Measurements from ENCODE around the gene ST8SIA3. TPM values are rescaled to one million over a fixed set of nuclear protein-coding genes. Genes with fewer than 3 reads are reported as not detected.

ST8SIA3 gene
- polyA plus RNA-seq, 1 donor from 2014 or later: 22.9 TPM

GRCh38 chr18:57312346-57313144, 39.8 kb upstream of the ST8SIA3 start:
- Histone ChIP-seq H3K9ac (ENCODE audit: low read length) (no peak overlapping the region), H4K20me1 (ENCODE audit: insufficient read depth) (no peaks in the 10 kb centered on the region), H3K9me2 (ENCODE audit: insufficient read depth, low read length) (no peaks in the 10 kb centered on the region), H3K36me3 (ENCODE audit: insufficient read depth, low read length) (no peaks in the 10 kb centered on the region), H2AFZ (ENCODE audit: low read depth, low read length) (no peak overlapping the region), H3K27me3 (ENCODE audit: insufficient read depth, low read depth, low read length) (no peaks in the 10 kb centered on the region), H3K27ac (ENCODE audit: low read length) (no peak overlapping the region), H3K9me3 (ENCODE audit: low read length) (no peaks in the 10 kb centered on the region), H3F3A (ENCODE audit: insufficient read depth, low read length, poor library complexity, severe bottlenecking) (no peaks in the 10 kb centered on the region), H3K4me3 (ENCODE audit: low read length) (no peak overlapping the region), H3K79me2 (replicated peaks; ENCODE audit: insufficient read depth, low read length) (no peaks in the 10 kb centered on the region), H3K4me2 (ENCODE audit: low read length) (no peak overlapping the region)
- TF ChIP-seq POLR2AphosphoS5 (IDR thresholded peaks at IDR 0.05) (no peak), MXI1 (conservative IDR thresholded peaks at IDR 0.05; ENCODE audit: poor library complexity, severe bottlenecking) (no peak), REST (IDR thresholded peaks at IDR 0.05; ENCODE audit: borderline replicate concordance) (no peak), RAD21 (conservative IDR thresholded peaks at IDR 0.05) (no peak), EP300 (conservative IDR thresholded peaks at IDR 0.05; ENCODE audit: poor library complexity, severe bottlenecking) (no peak), EZH2 (IDR thresholded peaks at IDR 0.05; ENCODE audit: borderline replicate concordance, insufficient read depth, low read length, poor library complexity, severe bottlenecking) (no peak), TAF1 (IDR thresholded peaks at IDR 0.05; ENCODE audit: low read depth) (no peak), CTCF (IDR thresholded peaks at IDR 0.05; ENCODE audit: poor library complexity, severe bottlenecking) (no peak), SMC3 (conservative IDR thresholded peaks at IDR 0.05; ENCODE audit: poor library complexity) (no peak)

- Histone ChIP-seq H3K4me3 (ENCODE audit: low read length) (no peak overlapping the region), H4K20me1 (ENCODE audit: insufficient read depth) (no peaks in the 10 kb centered on the region), H3K36me3 (ENCODE audit: insufficient read depth, low read length) (no peaks in the 10 kb centered on the region), H3K27ac (ENCODE audit: low read length) (no peak overlapping the region), H3F3A (ENCODE audit: insufficient read depth, low read length, poor library complexity, severe bottlenecking) (no peaks in the 10 kb centered on the region), H3K9ac (ENCODE audit: low read length) (no peak overlapping the region), H3K4me2 (ENCODE audit: low read length) (no peak overlapping the region), H2AFZ (ENCODE audit: low read depth, low read length) (no peak overlapping the region), H3K27me3 (ENCODE audit: insufficient read depth, low read depth, low read length) (no peaks in the 10 kb centered on the region), H3K9me3 (ENCODE audit: low read length) (no peaks in the 10 kb centered on the region), H3K79me2 (replicated peaks; ENCODE audit: insufficient read depth, low read length) (no peaks in the 10 kb centered on the region), H3K9me2 (ENCODE audit: insufficient read depth, low read length) (no peaks in the 10 kb centered on the region)
- TF ChIP-seq REST (IDR thresholded peaks at IDR 0.05; ENCODE audit: borderline replicate concordance): no peak
- TF ChIP-seq POLR2AphosphoS5 (IDR thresholded peaks at IDR 0.05): no peak
- no peak for TF ChIP-seq RAD21 (conservative IDR thresholded peaks at IDR 0.05)
- TF ChIP-seq SMC3 (conservative IDR thresholded peaks at IDR 0.05; ENCODE audit: poor library complexity): no peak
- TF ChIP-seq EZH2 (IDR thresholded peaks at IDR 0.05; ENCODE audit: borderline replicate concordance, insufficient read depth, low read length, poor library complexity, severe bottlenecking): no peak
- TF ChIP-seq MXI1 (conservative IDR thresholded peaks at IDR 0.05; ENCODE audit: poor library complexity, severe bottlenecking): no peak
- TF ChIP-seq CTCF (IDR thresholded peaks at IDR 0.05; ENCODE audit: poor library complexity, severe bottlenecking): no peak
- no peak for TF ChIP-seq EP300 (conservative IDR thresholded peaks at IDR 0.05; ENCODE audit: poor library complexity, severe bottlenecking)
- TF ChIP-seq TAF1 (IDR thresholded peaks at IDR 0.05; ENCODE audit: low read depth): no peak
Measured at GRCh38 chr18:57320603-57321002, 31.8 kb upstream of the ST8SIA3 start.
